Measurements from ENCODE around the gene ANO8. TPM values are rescaled to one million over a fixed set of nuclear protein-coding genes. Genes with fewer than 3 reads are reported as not detected.

The ANO8 gene
- total and polyA plus RNA-seq, 2 of the 13 experiments (the other 11 are each of a cell fraction or from before 2014, with no cell fraction given) = 1.8 to 3.5 TPM

- TF ChIP-seq ZNF567 (CRISPR knock-in tag; IDR thresholded peaks at IDR 0.05; ENCODE audit: borderline replicate concordance) (no peak), SNRNP70 (IDR thresholded peaks at IDR 0.05; ENCODE audit: low read depth, low read length) (no peak), PAF1 (CRISPR knock-in tag; IDR thresholded peaks at IDR 0.05) (no peak), NCOR1 (IDR thresholded peaks at IDR 0.05; ENCODE audit: borderline replicate concordance, low read length) (no peak), TBL1XR1 (IDR thresholded peaks at IDR 0.05; ENCODE audit: borderline replicate concordance, low read length, partially characterized antibody) (no peak), ZNF549 (CRISPR knock-in tag; IDR thresholded peaks at IDR 0.05) (no peak), ZNF510 (CRISPR knock-in tag; IDR thresholded peaks at IDR 0.05; ENCODE audit: low read depth) (no peak), ZNF430 (CRISPR knock-in tag; IDR thresholded peaks at IDR 0.05) (no peak; the same call in 1 of the 2 replicates), BRCA1 (CRISPR knock-in tag; IDR thresholded peaks at IDR 0.05) (no peak), RARG (CRISPR knock-in tag; IDR thresholded peaks at IDR 0.05; ENCODE audit: low read depth) (no peak), BORCS8-MEF2B (CRISPR knock-in tag; IDR thresholded peaks at IDR 0.05) (no peak), CBX5 (CRISPR knock-in tag; IDR thresholded peaks at IDR 0.05; ENCODE audit: borderline replicate concordance) (peak; percentile 29; the same call in 1 of the 2 replicates), ZUFSP (CRISPR knock-in tag; IDR thresholded peaks at IDR 0.05; ENCODE audit: borderline replicate concordance) (no peak), CHCHD3 (CRISPR knock-in tag; IDR thresholded peaks at IDR 0.05) (no peak), NR2F6 (IDR thresholded peaks at IDR 0.05) (no peak), NR2F6 (CRISPR knock-in tag; IDR thresholded peaks at IDR 0.05) (peak; percentile 23; the same call in 1 of the 2 replicates), ZFP90 (CRISPR knock-in tag; IDR thresholded peaks at IDR 0.05; ENCODE audit: borderline replicate concordance) (0 out of 2 replicates have a peak, but pooled peaks have one; percentile 32), ZNF619 (CRISPR knock-in tag; IDR thresholded peaks at IDR 0.05) (no peak), EHMT2 (IDR thresholded peaks at IDR 0.05; ENCODE audit: borderline replicate concordance, low read depth, low read length) (no peak), ZNF607 (CRISPR knock-in tag; IDR thresholded peaks at IDR 0.05; ENCODE audit: borderline replicate concordance) (no peak), SP4 (CRISPR knock-in tag; IDR thresholded peaks at IDR 0.05) (no peak), KAT8 (CRISPR knock-in tag; IDR thresholded peaks at IDR 0.05) (no peak), GFI1 (CRISPR knock-in tag; IDR thresholded peaks at IDR 0.05; ENCODE audit: borderline replicate concordance) (no peak), ZNF790 (CRISPR knock-in tag; IDR thresholded peaks at IDR 0.05; ENCODE audit: borderline replicate concordance) (no peak)
- TF ChIP-seq, protein P1, sequence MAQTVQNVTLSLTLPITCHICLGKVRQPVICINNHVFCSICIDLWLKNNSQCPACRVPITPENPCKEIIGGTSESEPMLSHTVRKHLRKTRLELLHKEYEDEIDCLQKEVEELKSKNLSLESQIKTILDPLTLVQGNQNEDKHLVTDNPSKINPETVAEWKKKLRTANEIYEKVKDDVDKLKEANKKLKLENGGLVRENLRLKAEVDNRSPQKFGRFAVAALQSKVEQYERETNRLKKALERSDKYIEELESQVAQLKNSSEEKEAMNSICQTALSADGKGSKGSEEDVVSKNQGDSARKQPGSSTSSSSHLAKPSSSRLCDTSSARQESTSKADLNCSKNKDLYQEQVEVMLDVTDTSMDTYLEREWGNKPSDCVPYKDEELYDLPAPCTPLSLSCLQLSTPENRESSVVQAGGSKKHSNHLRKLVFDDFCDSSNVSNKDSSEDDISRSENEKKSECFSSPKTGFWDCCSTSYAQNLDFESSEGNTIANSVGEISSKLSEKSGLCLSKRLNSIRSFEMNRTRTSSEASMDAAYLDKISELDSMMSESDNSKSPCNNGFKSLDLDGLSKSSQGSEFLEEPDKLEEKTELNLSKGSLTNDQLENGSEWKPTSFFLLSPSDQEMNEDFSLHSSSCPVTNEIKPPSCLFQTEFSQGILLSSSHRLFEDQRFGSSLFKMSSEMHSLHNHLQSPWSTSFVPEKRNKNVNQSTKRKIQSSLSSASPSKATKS (CRISPR knock-in tag; IDR thresholded peaks at IDR 0.05) = no peak
- TF ChIP-seq, protein P2, sequence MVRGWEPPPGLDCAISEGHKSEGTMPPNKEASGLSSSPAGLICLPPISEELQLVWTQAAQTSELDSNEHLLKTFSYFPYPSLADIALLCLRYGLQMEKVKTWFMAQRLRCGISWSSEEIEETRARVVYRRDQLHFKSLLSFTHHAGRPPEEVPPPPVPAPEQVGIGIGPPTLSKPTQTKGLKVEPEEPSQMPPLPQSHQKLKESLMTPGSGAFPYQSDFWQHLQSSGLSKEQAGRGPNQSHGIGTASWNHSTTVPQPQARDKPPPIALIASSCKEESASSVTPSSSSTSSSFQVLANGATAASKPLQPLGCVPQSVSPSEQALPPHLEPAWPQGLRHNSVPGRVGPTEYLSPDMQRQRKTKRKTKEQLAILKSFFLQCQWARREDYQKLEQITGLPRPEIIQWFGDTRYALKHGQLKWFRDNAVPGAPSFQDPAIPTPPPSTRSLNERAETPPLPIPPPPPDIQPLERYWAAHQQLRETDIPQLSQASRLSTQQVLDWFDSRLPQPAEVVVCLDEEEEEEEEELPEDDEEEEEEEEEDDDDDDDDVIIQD (CRISPR knock-in tag; IDR thresholded peaks at IDR 0.05; ENCODE audit: low read depth) = no peak
Measured at GRCh38 chr19:17346109-17346671, 11.5 kb upstream of the ANO8 start (continued).
